ENCODE results near the gene UNC5C.

UNC5C gene

GRCh38 chr4:95546866-95547714 is 1.7 kb downstream of the UNC5C start:
- no peak for DNase-seq (ENCODE audit: low spot score)

GRCh38 chr4:95546221-95546620 is 2.6 kb downstream of the UNC5C start:
- no peak for DNase-seq (ENCODE audit: low spot score)

GRCh38 chr4:95545546-95545945 is 3.2 kb downstream of the UNC5C start:
- DNase-seq (ENCODE audit: low spot score), result no peak

GRCh38 chr4:95544113-95545103 is 4.4 kb downstream of the UNC5C start:
- no peak for DNase-seq (ENCODE audit: low spot score)

- DNase-seq (ENCODE audit: low spot score), result no peak
These were observed 6.7 kb downstream of the UNC5C start for GRCh38 chr4:95541889-95542607.

GRCh38 chr4:95541094-95541493 is 7.7 kb downstream of the UNC5C start:
- DNase-seq (ENCODE audit: low spot score), result no peak

- no peak for DNase-seq (ENCODE audit: low spot score)
These were observed 8.5 kb downstream of the UNC5C start for GRCh38 chr4:95540227-95540626.

GRCh38 chr4:95539106-95539505 is 9.7 kb downstream of the UNC5C start:
- no peak for DNase-seq (ENCODE audit: low spot score)

- DNase-seq (ENCODE audit: low spot score), result no peak
These were observed 10.8 kb downstream of the UNC5C start for GRCh38 chr4:95537863-95538488.

GRCh38 chr4:95537191-95537590 is 11.6 kb downstream of the UNC5C start:
- DNase-seq (ENCODE audit: low spot score), result no peak

GRCh38 chr4:95536650-95537049 is 12.1 kb downstream of the UNC5C start:
- no peak for DNase-seq (ENCODE audit: low spot score)

- no peak for DNase-seq (ENCODE audit: low spot score)
These were observed 13.6 kb downstream of the UNC5C start for GRCh38 chr4:95535180-95535579.

GRCh38 chr4:95534032-95534431 is 14.7 kb downstream of the UNC5C start:
- DNase-seq (ENCODE audit: low spot score), result no peak

GRCh38 chr4:95533254-95533653 is 15.5 kb downstream of the UNC5C start:
- DNase-seq (ENCODE audit: low spot score), result no peak

GRCh38 chr4:95532305-95532704 is 16.5 kb downstream of the UNC5C start:
- no peak for DNase-seq (ENCODE audit: low spot score)

GRCh38 chr4:95531141-95531540 is 17.6 kb downstream of the UNC5C start:
- no peak for DNase-seq (ENCODE audit: low spot score)

GRCh38 chr4:95529946-95530345 is 18.8 kb downstream of the UNC5C start:
- DNase-seq (ENCODE audit: low spot score), result no peak

GRCh38 chr4:95528388-95528948 is 20.3 kb downstream of the UNC5C start:
- DNase-seq (ENCODE audit: low spot score), result no peak

- DNase-seq (ENCODE audit: low spot score), result no peak
These were observed 22.7 kb downstream of the UNC5C start for GRCh38 chr4:95526075-95526474.

- no peak for DNase-seq (ENCODE audit: low spot score)
These were observed 24.0 kb downstream of the UNC5C start for GRCh38 chr4:95524729-95525128.

- no peak for DNase-seq (ENCODE audit: low spot score)
These were observed 24.6 kb downstream of the UNC5C start for GRCh38 chr4:95524184-95524583.

Measured in COLO829 (cell line).